ENCODE measurements around the gene IFNA13.

IFNA13 gene

GRCh38 chr9:21408817-21409216 lies 41.0 kb upstream of the IFNA13 start, which contains the start of gene IFNA8:
Gene IFNA8, plus strand, starts transcription at chr9:21409117. Its CDS starts 60 bp downstream, at chr9:21409177.
- no peak within 1 kb of the TSS for H3K4me3 ChIP-seq (ENCODE audit: low read length)
- no peak for DNase-seq (ENCODE audit: low read depth)
- TF ChIP-seq CTCF (conservative IDR thresholded peaks at IDR 0.05; ENCODE audit: low read depth, low read length), result no peak

- no peak for DNase-seq (ENCODE audit: low read depth)
- TF ChIP-seq CTCF (conservative IDR thresholded peaks at IDR 0.05; ENCODE audit: low read depth, low read length), result no peak
Observed at GRCh38 chr9:21404146-21404545, 36.3 kb upstream of the IFNA13 start.

DNA sequence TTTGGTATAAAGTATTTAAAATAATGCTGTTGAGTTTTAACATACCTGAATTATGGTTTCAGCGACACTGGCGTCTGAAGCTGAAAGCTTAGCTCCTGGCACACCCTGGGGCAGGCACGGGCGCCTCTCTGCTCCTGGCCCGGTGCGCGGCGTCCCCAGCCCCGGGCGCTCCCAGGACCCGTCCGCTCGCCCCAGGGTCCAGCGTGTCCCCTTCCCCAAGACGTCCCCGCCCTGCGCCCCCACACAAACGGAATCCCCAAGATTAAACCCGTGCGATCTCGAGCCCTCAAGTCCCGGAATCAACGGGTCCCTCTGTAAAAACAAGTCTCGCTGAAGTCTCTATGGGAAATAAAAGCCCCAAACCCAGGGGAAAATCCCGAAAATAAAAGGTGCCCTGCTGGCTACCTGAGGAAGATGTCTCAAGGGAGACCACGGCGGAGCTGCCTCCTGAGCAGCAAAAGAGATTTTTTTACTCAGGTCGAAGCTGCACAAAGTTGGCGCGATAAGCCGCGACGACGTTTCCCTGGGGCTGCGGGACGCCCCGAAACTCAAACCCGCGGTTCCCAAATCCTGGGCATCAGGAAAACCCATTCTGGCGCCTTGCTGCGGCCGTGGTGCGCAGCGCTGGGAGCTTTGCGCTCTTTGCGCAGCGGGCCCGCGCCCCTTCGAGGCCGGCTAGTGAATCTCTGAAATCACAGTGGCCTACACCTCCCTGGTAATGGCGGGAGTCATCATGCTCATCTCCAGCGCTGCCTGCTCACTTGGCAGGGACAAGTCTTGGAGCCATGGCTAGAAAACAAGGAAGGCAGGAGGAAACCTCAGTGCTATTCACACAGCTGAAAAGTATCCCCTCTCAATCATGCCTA lies 34.8 kb upstream of the IFNA13 start:
- H3K4me3 ChIP-seq (ENCODE audit: low read length), result peak overlapping the region; percentile 65
- no peak for DNase-seq (ENCODE audit: low read depth)
- no peak for TF ChIP-seq CTCF (conservative IDR thresholded peaks at IDR 0.05; ENCODE audit: low read depth, low read length)

More at GRCh38 chr9:21404146-21404545, 36.3 kb upstream of the IFNA13 start:
- H3K4me3 ChIP-seq (ENCODE audit: low read length), result no peak overlapping the region

GRCh38 chr9:21399956-21400355 lies 32.1 kb upstream of the IFNA13 start:
- no peak for TF ChIP-seq CTCF (conservative IDR thresholded peaks at IDR 0.05; ENCODE audit: low read depth, low read length)
- DNase-seq (ENCODE audit: low read depth), result no peak
- H3K4me3 ChIP-seq (ENCODE audit: low read length), result no peak overlapping the region

- no peak for DNase-seq (ENCODE audit: low read depth)
- no peak for TF ChIP-seq CTCF (conservative IDR thresholded peaks at IDR 0.05; ENCODE audit: low read depth, low read length)
Observed at GRCh38 chr9:21398955-21399489, 31.2 kb upstream of the IFNA13 start.

GRCh38 chr9:21395778-21396717 lies 28.2 kb upstream of the IFNA13 start:
- no peak for DNase-seq (ENCODE audit: low read depth)
- peak; percentile 89 for TF ChIP-seq CTCF (conservative IDR thresholded peaks at IDR 0.05; ENCODE audit: low read depth, low read length)
- H3K4me3 ChIP-seq (ENCODE audit: low read length), result peak overlapping the region; percentile 58

More at GRCh38 chr9:21398955-21399489, 31.2 kb upstream of the IFNA13 start:
- H3K4me3 ChIP-seq (ENCODE audit: low read length), result no peak overlapping the region
